M059J (cell line): ENCODE data around the gene ZNF211. TPM values are rescaled to one million over a fixed set of nuclear protein-coding genes. Genes with fewer than 3 reads are reported as not detected.

ENCODE experiments used
- DNase-seq: peaks from one replicate; pipeline ENCODE4 v3.0.0-alpha.2; 2012; ENCODE audit warnings: low read depth
- total RNA-seq: library from RNA; depleted of rRNA; stranded (reverse); fragments of >200 nt; shearing (Covaris generic); gene quantifications from 2 replicates; pipeline ENCODE4 v1.2.3, GENCODE V29; 2014; rRNA removed

ZNF211 gene
- total RNA-seq = 12.2 and 13.1 TPM in 2 replicates

DNA sequence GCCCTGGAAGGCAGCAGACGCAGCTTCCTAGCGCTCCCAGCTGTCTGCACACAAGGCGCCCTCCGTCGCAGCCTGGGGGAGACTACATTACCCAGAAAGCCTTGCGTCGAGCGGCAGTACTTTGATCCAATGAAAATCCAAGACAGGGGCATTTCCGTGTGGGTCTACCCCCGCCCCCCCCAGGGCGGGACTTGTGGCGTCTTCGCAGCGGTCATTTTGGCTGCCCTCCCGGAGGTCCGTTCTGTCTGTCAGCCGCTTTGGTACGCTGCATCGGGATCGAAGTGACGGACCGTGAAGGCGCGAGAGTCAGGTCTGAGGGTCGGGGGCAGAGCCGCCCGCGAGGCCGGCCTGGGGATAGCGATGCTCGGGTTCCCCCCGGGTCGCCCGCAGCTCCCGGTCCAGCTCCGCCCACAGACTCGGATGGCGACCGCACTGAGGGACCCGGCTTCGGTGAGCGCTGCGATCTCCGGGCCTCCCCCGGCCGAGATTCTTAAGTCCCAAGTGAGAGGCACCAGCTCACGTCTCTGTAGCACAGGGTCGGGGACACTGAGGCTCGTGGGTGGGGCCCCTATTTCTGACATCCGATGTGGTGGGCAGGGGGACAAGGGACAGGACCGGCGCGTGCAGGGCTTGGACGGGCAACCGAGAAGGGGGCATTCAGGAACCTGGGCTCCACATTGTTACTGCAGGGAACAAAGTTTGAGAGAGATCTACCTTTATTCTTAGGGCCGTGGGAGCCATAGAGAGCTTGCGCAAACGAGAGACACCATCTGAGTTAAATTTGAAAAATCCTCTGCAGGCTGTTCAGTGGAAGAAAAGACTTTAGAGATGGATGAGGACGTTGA is at the start of gene ZNF211:
ZNF211 (plus strand) TSS at position 182 of the 845 bp plus-strand sequence; CDS start at position 361, 179 bp downstream.
- DNase-seq = peak; percentile 95

DNA sequence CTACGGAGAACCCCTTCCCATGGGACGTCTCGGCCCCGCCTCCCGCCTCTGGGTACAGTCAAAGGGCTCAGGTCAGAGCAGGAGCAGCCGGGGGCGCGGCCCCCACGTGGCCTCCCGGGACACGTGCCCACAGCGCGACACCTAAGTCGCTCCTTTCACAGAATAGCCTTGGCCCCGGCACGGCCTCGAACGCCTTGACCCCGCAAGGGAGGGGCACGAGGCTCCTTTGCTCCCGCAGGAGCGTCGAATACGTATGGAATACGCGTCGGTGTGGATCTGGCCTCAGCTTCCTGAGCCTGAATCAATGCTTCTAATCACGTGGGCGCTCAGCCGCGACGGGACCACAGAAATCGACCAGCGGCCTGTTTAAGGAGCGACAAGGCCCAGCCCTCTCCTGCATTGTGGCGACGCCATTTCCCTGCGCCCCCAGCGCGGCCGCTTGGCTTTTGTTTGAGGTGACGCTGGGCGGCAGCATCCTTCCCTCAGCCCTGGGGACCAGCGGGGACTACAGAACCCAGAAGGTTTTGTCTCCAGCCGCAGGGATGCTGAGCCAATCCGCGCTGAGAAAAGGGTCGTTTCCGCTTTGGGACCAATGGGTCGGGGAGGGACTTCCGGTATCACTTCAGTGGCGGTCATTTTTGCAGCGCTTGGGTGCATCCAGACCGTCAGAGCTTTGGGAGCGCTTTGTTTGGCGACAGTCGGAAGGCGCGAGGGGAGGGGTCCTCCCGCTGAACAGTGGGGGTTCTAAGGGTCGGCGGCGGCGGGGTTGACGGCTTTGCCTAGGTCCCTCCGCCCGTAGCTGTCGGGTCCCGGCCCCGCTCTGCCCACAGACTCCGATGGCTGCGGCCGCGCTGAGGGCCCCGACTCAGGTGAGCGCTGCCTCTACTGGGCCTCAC is 49.2 kb upstream of the ZNF211 start, which contains the start of gene ZIK1:
ZIK1 (plus strand) TSS at position 625 of the 896 bp plus-strand sequence; CDS start at position 837, 212 bp downstream.
- DNase-seq = peak; percentile 93

- peak; percentile 91 for DNase-seq
Observed at GRCh38 chr19:57587529-57587928, 45.4 kb upstream of the ZNF211 start.

- DNase-seq = no peak
Observed at GRCh38 chr19:57599377-57599760, 33.6 kb upstream of the ZNF211 start.

- DNase-seq = peak; percentile 93
Observed at GRCh38 chr19:57599761-57600383, 33.1 kb upstream of the ZNF211 start, which contains the start of gene ZNF530. ZNF530 (plus strand) TSS chr19:57599885; CDS start chr19:57604346, 4,461 bp downstream.

DNA sequence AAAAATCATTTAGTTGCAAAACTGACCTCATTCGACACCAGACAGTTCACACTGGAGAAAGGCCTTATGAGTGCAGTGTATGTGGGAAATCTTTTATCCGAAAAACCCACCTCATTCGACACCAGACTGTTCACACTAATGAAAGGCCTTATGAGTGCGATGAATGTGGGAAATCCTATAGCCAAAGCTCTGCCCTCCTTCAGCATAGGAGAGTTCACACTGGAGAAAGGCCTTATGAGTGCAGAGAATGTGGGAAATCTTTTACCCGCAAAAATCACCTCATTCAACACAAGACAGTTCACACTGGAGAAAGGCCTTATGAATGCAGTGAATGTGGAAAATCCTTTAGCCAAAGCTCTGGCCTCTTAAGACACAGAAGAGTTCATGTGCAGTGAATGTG is 26.0 kb upstream of the ZNF211 start:
- no peak for DNase-seq

DNA sequence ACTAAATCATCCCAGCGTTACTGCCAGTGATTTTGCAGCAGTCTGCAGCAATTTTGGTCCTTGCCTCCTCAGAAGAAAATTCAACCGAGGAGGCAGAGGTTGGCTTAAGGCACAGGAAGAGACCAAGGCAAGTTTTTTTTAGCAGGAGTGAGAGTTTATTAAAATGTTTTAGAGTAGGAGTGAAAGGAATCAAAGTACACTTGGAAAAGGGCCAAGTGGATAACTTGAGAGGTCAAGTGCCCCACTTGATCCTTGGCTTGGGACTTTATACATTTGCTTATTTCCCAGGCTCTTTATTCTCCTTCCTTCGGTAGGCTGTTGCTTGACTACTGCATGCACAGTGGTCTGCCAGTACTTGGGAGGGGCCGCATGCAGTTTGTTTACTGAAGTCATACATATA is 21.9 kb upstream of the ZNF211 start:
- DNase-seq = no peak

GRCh38 chr19:57613941-57614743 is 18.8 kb upstream of the ZNF211 start, which contains the start of gene ZNF134:
ZNF134 (plus strand) TSS chr19:57614242; CDS start chr19:57619469, 5,227 bp downstream.
- DNase-seq = peak; percentile 89

DNA sequence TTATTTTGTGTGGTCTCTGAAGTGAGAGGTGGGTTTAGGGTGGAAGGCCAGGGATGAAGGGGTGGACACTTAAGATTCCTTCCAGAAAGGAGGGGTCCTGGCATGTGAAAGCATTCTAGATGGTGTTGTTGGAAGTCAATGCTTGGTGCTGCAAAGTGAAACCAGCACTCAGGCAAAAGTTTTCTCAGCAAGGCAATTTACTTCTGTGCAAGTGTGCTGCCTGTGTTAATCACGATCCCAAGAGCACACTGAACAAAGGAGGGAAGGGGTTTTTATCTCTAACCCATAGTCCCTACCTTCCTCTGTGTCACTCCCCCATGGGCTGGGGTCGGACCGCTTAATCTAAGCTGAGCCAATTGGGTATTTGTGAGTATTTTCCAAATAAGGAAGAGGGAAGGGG is 17.6 kb upstream of the ZNF211 start:
- DNase-seq = peak; percentile 23

GRCh38 chr19:57620673-57621348 is 12.2 kb upstream of the ZNF211 start:
- DNase-seq = peak; percentile 14

DNA sequence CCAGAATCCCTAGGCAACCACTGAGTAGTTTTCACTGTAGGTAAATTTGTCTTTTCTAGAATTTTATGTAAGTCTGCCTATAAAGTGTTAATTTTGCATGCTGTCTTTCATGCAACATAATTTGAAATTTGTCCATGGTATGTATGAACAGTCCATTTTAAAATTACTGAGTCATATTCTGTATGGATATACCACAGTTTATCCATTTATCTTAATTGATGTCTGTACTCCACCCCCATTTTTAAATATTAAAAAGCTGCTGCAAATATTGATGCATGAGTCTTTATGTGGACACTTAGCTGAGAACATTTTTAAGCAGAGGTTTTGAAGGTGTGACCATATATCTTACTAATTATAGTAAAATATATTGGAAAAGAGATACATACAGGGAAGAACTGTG is 9.9 kb upstream of the ZNF211 start:
- no peak for DNase-seq

- no peak for DNase-seq
Observed at GRCh38 chr19:57633832-57634131, 814 bp downstream of the ZNF211 start.

- DNase-seq = no peak
Observed at GRCh38 chr19:57637379-57637778, 4.4 kb downstream of the ZNF211 start.

DNA sequence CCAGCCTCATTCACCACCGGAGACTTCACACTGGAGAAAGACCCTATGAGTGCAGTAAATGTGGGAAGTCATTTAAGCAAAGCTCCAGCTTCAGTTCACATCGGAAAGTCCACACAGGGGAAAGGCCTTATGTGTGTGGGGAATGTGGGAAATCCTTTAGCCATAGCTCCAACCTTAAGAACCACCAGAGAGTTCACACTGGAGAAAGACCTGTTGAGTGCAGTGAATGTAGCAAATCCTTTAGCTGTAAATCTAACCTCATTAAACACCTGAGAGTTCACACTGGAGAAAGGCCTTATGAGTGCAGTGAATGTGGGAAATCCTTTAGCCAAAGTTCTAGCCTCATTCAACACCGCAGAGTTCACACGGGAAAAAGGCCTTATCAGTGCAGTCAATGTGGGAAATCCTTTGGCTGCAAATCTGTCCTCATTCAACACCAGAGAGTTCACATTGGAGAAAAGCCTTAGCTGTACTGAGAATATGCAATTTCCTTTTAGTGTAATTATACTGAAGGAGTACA is 8.8 kb downstream of the ZNF211 start:
- DNase-seq = no peak

DNA sequence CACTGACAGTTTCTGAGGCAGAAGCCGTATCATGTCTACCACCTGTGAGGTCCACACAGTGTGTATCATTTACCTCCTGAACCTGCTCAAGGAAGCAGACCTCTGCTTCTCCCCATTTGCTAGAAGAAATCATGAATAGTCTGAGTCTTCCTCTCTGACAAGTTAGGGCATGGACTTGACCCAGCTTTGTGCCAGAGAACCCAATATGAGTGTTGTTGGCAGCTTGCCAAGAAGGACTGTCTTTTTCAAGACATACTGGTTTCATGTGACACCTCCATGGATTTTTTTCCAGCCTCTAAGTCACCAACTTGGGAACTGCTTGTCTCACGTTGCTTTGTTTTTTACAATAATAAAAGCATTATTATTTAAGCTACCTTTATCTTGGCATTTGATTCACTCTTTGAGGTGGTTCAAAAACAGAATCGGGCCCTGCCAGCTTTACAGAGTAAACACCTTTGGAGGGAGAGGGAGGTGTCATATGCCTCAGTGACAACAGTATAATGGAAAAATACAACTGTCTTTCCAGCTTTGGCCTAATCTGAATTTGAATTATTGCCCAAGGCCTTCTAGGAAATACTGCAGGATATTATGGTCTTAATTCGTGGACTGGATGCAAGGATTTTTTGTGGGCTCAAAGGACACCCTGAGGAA is 9.6 kb downstream of the ZNF211 start:
- DNase-seq = no peak

- no peak for DNase-seq
Observed at GRCh38 chr19:57643734-57644133, 10.8 kb downstream of the ZNF211 start.

- no peak for DNase-seq
Observed at GRCh38 chr19:57648331-57649003, 15.5 kb downstream of the ZNF211 start.

GRCh38 chr19:57651654-57651996 is 18.7 kb downstream of the ZNF211 start:
- DNase-seq = no peak

GRCh38 chr19:57653689-57654088 is 20.7 kb downstream of the ZNF211 start:
- DNase-seq = no peak
